GM12878 (cell line): Measurements from ENCODE around the gene MYLIP. TPM values are rescaled to one million over a fixed set of nuclear protein-coding genes. Genes with fewer than 3 reads are reported as not detected.

ENCODE experiments used
- ATAC-seq: fragments of 200-7000 bp; cut with Tn5 transposase; 3 replicates; pipeline ENCODE4 v1.9.1; 2020; ENCODE audit warnings: mild to moderate bottlenecking, moderate library complexity
- BruUV-seq: library from RNA; stranded (reverse); fragments of 400-500 nt; replicated peaks from 2 replicates; lab custom pipeline; 2021; lab: Mats Ljungman, UMichigan
- CTCF ChIA-PET: fragments of 300-600 bp; sonication (Branson Sonifier 250); formaldehyde crosslinking; extraction: SDS; loops from one replicate; lab custom pipeline; 2021; ENCODE audit warnings: inconsistent platforms; lab: Yijun Ruan, JAX
- POLR2A ChIA-PET: fragments of 350-600 bp; formaldehyde crosslinking; extraction: SDS; loops from one replicate; lab custom pipeline; 2021; ENCODE audit warnings: inconsistent platforms; lab: Charles Lee
- RAD21 ChIA-PET: fragments of 300-600 bp; sonication (Branson Sonifier 250); formaldehyde crosslinking; loops from one replicate; lab custom pipeline; 2023; ENCODE audit warnings: antibody characterized with exemption; ENCODE audit not compliant: unreplicated experiment; lab: Charles Lee
- SMC1A ChIA-PET: fragments of 300-600 bp; sonication (Branson Sonifier 250); formaldehyde crosslinking; loops from one replicate; lab custom pipeline; 2023; ENCODE audit not compliant: unreplicated experiment, uncharacterized antibody; lab: Charles Lee
- DNase-seq: peaks from one replicate; pipeline ENCODE4 v3.0.0-alpha.2; 2011; ENCODE audit warnings: low read depth, low spot score
- FAIRE-seq: peaks from 3 replicates; lab custom pipeline; 2011; peaks lifted over from hg19 to GRCh38; lab: Jason Lieb, UNC
- H2AFZ ChIP-seq: 2 replicates; pipeline ENCODE4 v1.6.0; 2011; ENCODE audit warnings: low read depth, low read length, control low read depth; ENCODE audit not compliant: control insufficient read depth
- H3K27ac ChIP-seq: 2 replicates; pipeline ENCODE4 v1.5.1; 2011; ENCODE audit warnings: control low read depth; ENCODE audit not compliant: control insufficient read depth, insufficient read depth
- H3K27me3 ChIP-seq, 2 experiments: replicated peaks in 1 of 2; 2 replicates each; pipeline versions ENCODE4 v1.6.0 to v1.6.1; 2011; ENCODE audit warnings: low read length in 1 of 2; ENCODE audit not compliant: control insufficient read depth in 2 of 2, insufficient read depth in 2 of 2
- H3K36me3 ChIP-seq, 2 experiments: 2 replicates each; pipeline ENCODE4 v1.5.1; 2011; ENCODE audit warnings: low read length in 1 of 2; ENCODE audit not compliant: control insufficient read depth in 2 of 2, insufficient read depth in 2 of 2
- H3K4me1 ChIP-seq: 2 replicates; pipeline ENCODE4 v1.6.1; 2011; ENCODE audit warnings: mild to moderate bottlenecking, low read length, moderate library complexity, mixed read lengths; ENCODE audit not compliant: control insufficient read depth, insufficient read depth
- H3K4me2 ChIP-seq: 2 replicates; pipeline ENCODE4 v1.6.0; 2011; ENCODE audit warnings: control low read depth; ENCODE audit not compliant: control insufficient read depth, insufficient read depth
- H3K4me3 ChIP-seq: fragments of 200-600 bp; sonication (generic); 2 replicates; pipeline ENCODE4 v1.5.1; 2016
- H3K79me2 ChIP-seq: 2 replicates; pipeline ENCODE4 v1.6.0; 2011; ENCODE audit warnings: low read length; ENCODE audit not compliant: control insufficient read depth, insufficient read depth
- H3K9ac ChIP-seq: 2 replicates; pipeline ENCODE4 v1.8.0; 2011; ENCODE audit warnings: low read length, control low read depth, mixed read lengths; ENCODE audit not compliant: control insufficient read depth, insufficient read depth
- H3K9me3 ChIP-seq: replicated peaks from 3 replicates; pipeline ENCODE4 v1.5.1; 2011; ENCODE audit warnings: mild to moderate bottlenecking, low read length; ENCODE audit not compliant: control insufficient read depth, insufficient read depth
- H4K20me1 ChIP-seq: 2 replicates; pipeline ENCODE4 v1.6.0; 2011; ENCODE audit not compliant: control insufficient read depth, insufficient read depth
- CHD2 ChIP-seq: IDR thresholded peaks from 2 replicates; pipeline ENCODE4 v1.6.1; 2011; ENCODE audit warnings: low read depth, low read length, improper control_type of control experiment, borderline replicate concordance
- E2F4 ChIP-seq: IDR thresholded peaks from 2 replicates; pipeline ENCODE4 v1.6.1; 2012; ENCODE audit warnings: low read depth, low read length, improper control_type of control experiment
- EP300 ChIP-seq, 2 experiments: fragments of 150-350 bp in 1 of 2; IDR thresholded peaks; 2 replicates each; pipeline ENCODE4 v1.6.1; 2011 to 2012; ENCODE audit warnings: low read depth in 2 of 2, low read length in 2 of 2, borderline replicate concordance in 1 of 2, improper control_type of control experiment in 1 of 2, inconsistent platforms in 1 of 2; ENCODE audit not compliant: control insufficient read depth in 1 of 2
- HDAC2 ChIP-seq: fragments of 200-600 bp; sonication (generic); IDR thresholded peaks from 2 replicates; pipeline ENCODE4 v1.6.1; 2017
- HDAC6 ChIP-seq: fragments of 200-600 bp; sonication (generic); IDR thresholded peaks from one replicate; pipeline ENCODE4 v1.8.0; 2017; ENCODE audit warnings: antibody characterized with exemption; ENCODE audit not compliant: unreplicated experiment
- IKZF2 ChIP-seq, 2 experiments: fragments of 450-650 bp; IDR thresholded peaks; 2 replicates each; pipeline ENCODE4 v1.6.1; 2017; ENCODE audit warnings: mild to moderate bottlenecking in 2 of 2, moderate library complexity in 2 of 2
- JUNB ChIP-seq: IDR thresholded peaks from 2 replicates; pipeline ENCODE4 v1.6.1; 2016; ENCODE audit warnings: antibody characterized with exemption, mild to moderate bottlenecking
- MLLT1 ChIP-seq: fragments of 450-650 bp; IDR thresholded peaks from 2 replicates; pipeline ENCODE4 v1.6.1; 2016; ENCODE audit warnings: mild to moderate bottlenecking
- NR2F1 ChIP-seq: fragments of 450-650 bp; conservative IDR thresholded peaks from 2 replicates; pipeline ENCODE4 v1.6.1; 2017; ENCODE audit warnings: mild to moderate bottlenecking
- NRF1 ChIP-seq: conservative IDR thresholded peaks from 2 replicates; pipeline ENCODE4 v1.6.1; 2011; ENCODE audit warnings: mild to moderate bottlenecking, low read depth, low read length, improper control_type of control experiment
- PAX8 ChIP-seq: fragments of 450-650 bp; IDR thresholded peaks from 2 replicates; pipeline ENCODE4 v1.6.1; 2017; ENCODE audit warnings: mild to moderate bottlenecking, moderate library complexity
- PML ChIP-seq: IDR thresholded peaks from 2 replicates; pipeline ENCODE4 v1.6.1; 2012; ENCODE audit warnings: low read length, inconsistent platforms
- RELA ChIP-seq: fragments of 450-650 bp; IDR thresholded peaks from 2 replicates; pipeline ENCODE4 v1.8.0; 2014; ENCODE audit warnings: borderline replicate concordance; ENCODE audit not compliant: partially characterized antibody
- SREBF2 ChIP-seq: IDR thresholded peaks from 2 replicates; pipeline ENCODE4 v1.6.1; 2012; ENCODE audit warnings: mild to moderate bottlenecking, low read length
- SRF ChIP-seq, 2 experiments: IDR thresholded peaks; 2 replicates each; pipeline ENCODE4 v1.6.1; 2011; ENCODE audit warnings: low read depth in 2 of 2, low read length in 2 of 2, mild to moderate bottlenecking in 1 of 2, moderate library complexity in 1 of 2
- SUPT20H ChIP-seq: IDR thresholded peaks from 2 replicates; pipeline ENCODE4 v1.6.1; 2011; ENCODE audit warnings: low read depth, mild to moderate bottlenecking, low read length, moderate library complexity, borderline replicate concordance; ENCODE audit not compliant: control insufficient read depth
- ZBED1 ChIP-seq: IDR thresholded peaks from 2 replicates; pipeline ENCODE4 v1.6.1; 2016; ENCODE audit warnings: borderline replicate concordance
- ZNF217 ChIP-seq: fragments of 450-650 bp; IDR thresholded peaks from 2 replicates; pipeline ENCODE4 v1.6.1; 2017; ENCODE audit warnings: antibody characterized with exemption, mild to moderate bottlenecking
- ZNF687 ChIP-seq: fragments of 450-650 bp; IDR thresholded peaks from 2 replicates; pipeline ENCODE4 v1.6.1; 2017; ENCODE audit warnings: mild to moderate bottlenecking, moderate library complexity
- WGBS: methylation state at CpG from one replicate; pipeline ENCODE4 v1.1.6; 2016; ENCODE audit warnings: low lambda C conversion rate; ENCODE audit not compliant: insufficient replicate concordance, insufficient coverage; ENCODE audit errors: missing lambda C conversion rate; 5-methylcytosine and 5-hydroxymethylcytosine counted together
- in situ Hi-C: fragments of 300-500 bp; cut with MboI; formaldehyde crosslinking; loops from 9 replicates; pipeline ENCODE4 v1.14.3; 2018; ENCODE audit warnings: mixed read lengths
- intact Hi-C: fragments of 100-400 bp; cut with micrococcal nuclease; formaldehyde crosslinking; loops from one replicate; pipeline ENCODE4 v1.14.2; 2022; ENCODE audit not compliant: unreplicated experiment
- polyA plus RNA-seq, 11 experiments: library from polyadenylated mRNA; depleted of rRNA in 4 of 11; unstranded in 6 of 11; stranded (reverse) in 5 of 11; fragments of >200 nt; fragmentation: Nextera tagmentation in 4 of 11; fragmentation: Illumina TruSeq in 1 of 11; extraction: Ambion mirVana in 4 of 11; extraction: Trizol in 1 of 11; gene quantifications; 1 replicate in 1 of 11; 2 replicates in 10 of 11; pipeline versions ENCODE4 v1.2.1 to v1.2.3, GENCODE V29; 2011 to 2016; ENCODE audit warnings: inconsistent platforms in 2 of 11, missing spikeins in 2 of 11, low read depth in 1 of 11
- total RNA-seq, 4 experiments: library from RNA; depleted of rRNA in 3 of 4; stranded (reverse); fragments of >200 nt in 3 of 4; fragmentation: Illumina TruSeq in 1 of 4; extraction: Trizol in 1 of 4; gene quantifications; 2 replicates each; pipeline versions ENCODE4 v1.2.1 to v1.2.3, GENCODE V29; 2013 to 2021

Gene MYLIP
- total and polyA plus RNA-seq, 10 of the 15 experiments (the other 5 are each of a cell fraction or from before 2014, with no cell fraction given) = 5.3 to 123 (median 12.5) TPM

GRCh38 chr6:16184129-16184528 lies 55.2 kb downstream of the MYLIP start:
- Histone ChIP-seq H3K9me3 (no peaks in the 10 kb centered on the region; the same call in 2 of the 3 replicates), H3K9ac (no peak overlapping the region), H3K27me3 (no peaks in the 10 kb centered on the region; a peak in 1 of 4 replicates), H3K4me1 (no peaks in the 10 kb centered on the region), H3K79me2 (no peaks in the 10 kb centered on the region), H3K27ac (no peak overlapping the region), H2AFZ (no peak overlapping the region), H3K4me2 (no peak overlapping the region), H4K20me1 (no peaks in the 10 kb centered on the region), H3K36me3 (no peaks in the 10 kb centered on the region), H3K4me3 (no peak overlapping the region)
- BruUV-seq = no TSS peak
- WGBS = 13% methylated on average over 3 of the region's 3 CpGs
- in situ Hi-C loops (loop anchor here (5.0 kb wide), 1 partner anchor 492 kb away; no protein-coding TSS in a partner anchor), intact Hi-C loops (no loop called here)
- ChIA-PET SMC1A (interaction anchor here (0.9 to 7.7 kb wide), 18 partner anchors 9 to 561 kb away, joined by 3 to 93 read pairs (median 8); partner anchors contain the start of gene MYLIP), RAD21 (interaction anchor here (0.6 to 5.8 kb wide), 20 partner anchors 11 to 525 kb away, joined by 3 to 129 read pairs (median 10); partner anchors contain the start of gene MYLIP), CTCF (interaction anchor here (0.9 to 3.9 kb wide), 27 partner anchors 10 to 661 kb away, joined by 3 to 130 read pairs (median 15); partner anchors contain the start of gene MYLIP), POLR2A (interaction anchor here (1.5 to 2.2 kb wide), 4 partner anchors 58 to 517 kb away, joined by 3 to 8 read pairs (median 5); no protein-coding TSS in a partner anchor)
- ATAC-seq (peak; percentile 98), FAIRE-seq (no peak), DNase-seq (peak; percentile 45)
- TF ChIP-seq ZBED1 = no peak
- no peak for TF ChIP-seq NRF1
- TF ChIP-seq ZNF217 = no peak
- peak; percentile 26; the same call in 1 of the 2 replicates for TF ChIP-seq JUNB
- TF ChIP-seq EP300 (IDR thresholded peaks at IDR 0.05; ENCODE audit: borderline replicate concordance in 1 of 2, control insufficient read depth in 1 of 2, low read depth in 2 of 2, low read length in 2 of 2) = no peak
- TF ChIP-seq IKZF2 (IDR thresholded peaks at IDR 0.05) = no peak
- TF ChIP-seq NR2F1 = no peak
- no peak for TF ChIP-seq SRF (IDR thresholded peaks at IDR 0.05; ENCODE audit: low read depth in 2 of 2, low read length in 2 of 2)
- TF ChIP-seq RELA = no peak
- TF ChIP-seq CHD2 = no peak
- TF ChIP-seq ZNF687 = peak; percentile 41; the same call in 1 of the 2 replicates
- no peak for TF ChIP-seq HDAC6
- TF ChIP-seq E2F4 = no peak
- TF ChIP-seq HDAC2 = no peak
- TF ChIP-seq PML = no peak
- TF ChIP-seq MLLT1 = no peak
- TF ChIP-seq SREBF2 = no peak
- TF ChIP-seq SUPT20H = no peak
- TF ChIP-seq PAX8 = no peak
